ENCODE data around the gene HDAC6. TPM values are rescaled to one million over a fixed set of nuclear protein-coding genes. Genes with fewer than 3 reads are reported as not detected.

HDAC6 gene
- total RNA-seq, 4 donors from 2014 or later: 67.3 to 129 (median 93.2) TPM

DNA sequence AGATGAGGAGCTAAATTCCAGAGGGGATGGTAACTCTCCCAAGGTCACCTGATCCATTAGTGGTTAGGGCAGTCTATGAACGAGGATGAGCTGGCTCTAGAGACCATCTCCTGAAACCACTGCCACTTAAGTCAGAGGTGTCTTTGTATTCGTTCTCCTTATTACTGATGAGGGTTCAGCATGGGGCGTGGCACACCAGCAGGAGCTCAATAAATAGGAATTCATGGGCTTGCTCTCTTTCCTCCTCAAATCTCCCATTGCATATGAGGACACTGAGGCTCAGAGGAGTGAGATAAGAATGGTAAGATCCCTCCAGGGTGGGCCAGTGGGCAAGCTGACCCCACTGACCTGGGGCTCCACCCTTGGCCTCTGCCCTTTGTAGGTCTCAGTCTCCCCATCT, 17.1 kb upstream of the HDAC6 start:
- Histone ChIP-seq H3K36me3 (no peaks in the 10 kb centered on the region), H3K4me1 (no peaks in the 10 kb centered on the region), H3K9me3 (no peaks in the 10 kb centered on the region), H3K27ac (no peak overlapping the region), H3K27me3 (no peaks in the 10 kb centered on the region), H3K4me3 (no peak overlapping the region)
- WGBS: 50% methylated on average over 3 of the region's 3 CpGs
- peak in 1 of 2 donors; percentile 29 for DNase-seq (ENCODE audit: low spot score in 2 of 2)
- TF ChIP-seq POLR2A (IDR thresholded peaks at IDR 0.05) (no peak), EP300 (IDR thresholded peaks at IDR 0.05) (no peak), POLR2AphosphoS5 (IDR thresholded peaks at IDR 0.05) (no peak)
- TF ChIP-seq, protein P1, sequence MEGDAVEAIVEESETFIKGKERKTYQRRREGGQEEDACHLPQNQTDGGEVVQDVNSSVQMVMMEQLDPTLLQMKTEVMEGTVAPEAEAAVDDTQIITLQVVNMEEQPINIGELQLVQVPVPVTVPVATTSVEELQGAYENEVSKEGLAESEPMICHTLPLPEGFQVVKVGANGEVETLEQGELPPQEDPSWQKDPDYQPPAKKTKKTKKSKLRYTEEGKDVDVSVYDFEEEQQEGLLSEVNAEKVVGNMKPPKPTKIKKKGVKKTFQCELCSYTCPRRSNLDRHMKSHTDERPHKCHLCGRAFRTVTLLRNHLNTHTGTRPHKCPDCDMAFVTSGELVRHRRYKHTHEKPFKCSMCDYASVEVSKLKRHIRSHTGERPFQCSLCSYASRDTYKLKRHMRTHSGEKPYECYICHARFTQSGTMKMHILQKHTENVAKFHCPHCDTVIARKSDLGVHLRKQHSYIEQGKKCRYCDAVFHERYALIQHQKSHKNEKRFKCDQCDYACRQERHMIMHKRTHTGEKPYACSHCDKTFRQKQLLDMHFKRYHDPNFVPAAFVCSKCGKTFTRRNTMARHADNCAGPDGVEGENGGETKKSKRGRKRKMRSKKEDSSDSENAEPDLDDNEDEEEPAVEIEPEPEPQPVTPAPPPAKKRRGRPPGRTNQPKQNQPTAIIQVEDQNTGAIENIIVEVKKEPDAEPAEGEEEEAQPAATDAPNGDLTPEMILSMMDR (IDR thresholded peaks at IDR 0.05): no peak

GRCh38 chrX:48785186-48785539, 16.7 kb upstream of the HDAC6 start:
- DNase-seq (ENCODE audit: low spot score in 2 of 2): peak in 1 of 2 donors; percentile 10
- Histone ChIP-seq H3K9me3 (no peaks in the 10 kb centered on the region), H3K27me3 (no peaks in the 10 kb centered on the region), H3K4me1 (no peaks in the 10 kb centered on the region), H3K27ac (no peak overlapping the region), H3K36me3 (no peaks in the 10 kb centered on the region), H3K4me3 (no peak overlapping the region)
- WGBS: 89% methylated on average over 1 of the region's 1 CpG
- TF ChIP-seq POLR2A (IDR thresholded peaks at IDR 0.05) (no peak), POLR2AphosphoS5 (IDR thresholded peaks at IDR 0.05) (no peak), EP300 (IDR thresholded peaks at IDR 0.05) (no peak)
- TF ChIP-seq, protein P1 (IDR thresholded peaks at IDR 0.05): no peak

DNA sequence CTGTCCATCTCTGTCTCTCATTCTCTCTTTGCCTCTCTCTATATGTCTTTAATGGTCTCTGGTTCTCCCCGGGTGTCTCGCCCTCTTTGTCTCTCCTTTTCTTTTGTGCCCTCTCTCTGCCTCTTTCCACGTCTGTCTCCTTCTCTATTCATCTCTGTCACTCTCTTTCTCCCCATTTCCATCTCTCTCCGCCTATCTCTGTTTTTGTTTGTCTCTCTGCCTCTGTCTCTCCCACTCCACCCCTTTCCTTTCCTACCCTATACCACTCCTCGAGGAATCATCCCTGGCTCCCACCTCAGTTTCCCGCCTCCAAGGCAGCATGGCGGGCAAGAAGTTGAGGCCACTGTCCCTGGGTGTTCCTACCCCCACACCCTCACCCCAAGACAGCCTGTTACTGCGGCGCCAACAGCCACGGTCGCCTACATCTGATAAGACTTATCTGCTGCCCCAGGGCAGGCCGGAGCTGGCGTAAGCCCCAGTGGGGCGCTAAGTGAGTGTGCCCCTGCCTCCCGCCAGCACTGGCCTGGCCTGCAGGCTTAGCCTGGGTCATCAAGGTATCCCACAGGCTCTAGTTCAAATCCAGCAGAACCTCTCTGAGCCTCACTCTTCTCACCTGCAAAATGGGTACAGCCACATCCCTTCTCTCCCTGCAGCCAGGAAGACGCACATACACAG, 16.2 kb upstream of the HDAC6 start:
- peak in 1 of 2 donors; percentile 16 for DNase-seq (ENCODE audit: low spot score in 2 of 2)
- Histone ChIP-seq H3K27me3 (no peaks in the 10 kb centered on the region), H3K4me3 (no peak overlapping the region), H3K36me3 (no peaks in the 10 kb centered on the region), H3K27ac (no peak overlapping the region), H3K4me1 (no peaks in the 10 kb centered on the region), H3K9me3 (no peaks in the 10 kb centered on the region)
- WGBS: 81% methylated on average over 8 of the region's 16 CpGs
- TF ChIP-seq POLR2AphosphoS5 (IDR thresholded peaks at IDR 0.05) (no peak), EP300 (IDR thresholded peaks at IDR 0.05) (no peak), POLR2A (IDR thresholded peaks at IDR 0.05) (no peak)
- TF ChIP-seq, protein P1 (IDR thresholded peaks at IDR 0.05): no peak

DNA sequence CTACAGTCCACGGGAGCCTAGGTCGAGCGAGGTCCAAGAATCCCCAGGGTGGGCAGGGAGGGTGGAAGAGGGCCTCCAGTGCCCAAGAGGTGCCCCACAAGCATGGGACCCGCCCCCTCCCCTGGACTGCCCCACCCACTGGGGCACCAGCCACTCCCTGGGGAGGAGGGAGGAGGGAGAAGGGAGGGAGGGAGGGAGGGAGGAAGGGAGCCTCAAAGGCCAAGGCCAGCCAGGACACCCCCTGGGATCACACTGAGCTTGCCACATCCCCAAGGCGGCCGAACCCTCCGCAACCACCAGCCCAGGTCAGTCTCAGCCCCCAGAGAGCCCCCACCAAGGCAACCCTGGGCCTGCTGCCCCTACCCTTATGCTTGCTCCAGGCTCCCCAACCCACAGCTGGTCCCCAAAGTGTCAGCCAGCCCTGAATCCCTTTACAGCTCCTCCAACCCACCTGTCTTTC, 15.5 kb upstream of the HDAC6 start, which contains the start of gene GATA1:
Gene GATA1 (plus strand): TSS at position 250 of the 460 bp plus-strand sequence. CDS start 4,520 bp downstream, outside the sequence.
- WGBS: 96% methylated on average over 5 of the region's 7 CpGs
- Histone ChIP-seq H3K4me3 (no peak within 1 kb of the TSS), H3K4me1 (no peaks in the 10 kb centered on the region)

More for the DNA sequence above, 15.5 kb upstream of the HDAC6 start, which contains the start of gene GATA1:
- Histone ChIP-seq H3K27me3 (no peaks in the 10 kb centered on the region), H3K27ac (no peak within 1 kb of the TSS), H3K36me3 (no peaks in the 10 kb centered on the region), H3K9me3 (no peaks in the 10 kb centered on the region)
- TF ChIP-seq POLR2A (IDR thresholded peaks at IDR 0.05) (no peak), EP300 (IDR thresholded peaks at IDR 0.05) (no peak), POLR2AphosphoS5 (IDR thresholded peaks at IDR 0.05) (no peak)
- TF ChIP-seq, protein P1 (IDR thresholded peaks at IDR 0.05): no peak
- DNase-seq (ENCODE audit: low spot score in 2 of 2): no peak

Data from suprapubic skin (tissue), 4 donors.